ENCODE measurements around the gene SMARCA2. TPM values are rescaled to one million over a fixed set of nuclear protein-coding genes. Genes with fewer than 3 reads are reported as not detected.

Gene SMARCA2
- total and polyA plus RNA-seq, 9 of the 15 experiments (the other 6 are each of a cell fraction or from before 2014, with no cell fraction given): 8.0 to 34.8 (median 25.5) TPM

- TF ChIP-seq MGA (IDR thresholded peaks at IDR 0.05) (no peak), RAD21 (CRISPR knock-in tag; conservative IDR thresholded peaks at IDR 0.05 in 1 of 2, IDR thresholded peaks at IDR 0.05 in 1 of 2) (peak in 1 of 2 experiments; percentile 31; a peak in 1 of 4 replicates), CTCF (IDR thresholded peaks at IDR 0.05 in 2 of 3, conservative IDR thresholded peaks at IDR 0.05 in 1 of 3; ENCODE audit: insufficient read depth in 2 of 3, low read depth in 1 of 3, low read length in 3 of 3) (peak; percentile 43 to 53 (median 45))
These were observed 166.6 kb downstream of the SMARCA2 start (continued) for GRCh38 chr9:2181792-2182191.

All from K562 (cell line).